Hematopoietic multipotent progenitor cell (in vitro differentiated cells): ENCODE results near the gene TRPV5. TPM values are rescaled to one million over a fixed set of nuclear protein-coding genes. Genes with fewer than 3 reads are reported as not detected.

ENCODE experiments used
- DNase-seq, 3 donors: peaks; one replicate each; pipeline ENCODE4 v3.0.0-alpha.2; 2011 to 2015; ENCODE audit warnings: low read depth in 2 of 3, low spot score in 2 of 3
- total RNA-seq: library from RNA; depleted of rRNA; stranded (reverse); fragments of >200 nt; gene quantifications from one replicate; pipeline ENCODE4 v1.2.3, GENCODE V29; 2012

TRPV5 gene
- total RNA-seq, 1 donor, result under 0.01 TPM

DNA sequence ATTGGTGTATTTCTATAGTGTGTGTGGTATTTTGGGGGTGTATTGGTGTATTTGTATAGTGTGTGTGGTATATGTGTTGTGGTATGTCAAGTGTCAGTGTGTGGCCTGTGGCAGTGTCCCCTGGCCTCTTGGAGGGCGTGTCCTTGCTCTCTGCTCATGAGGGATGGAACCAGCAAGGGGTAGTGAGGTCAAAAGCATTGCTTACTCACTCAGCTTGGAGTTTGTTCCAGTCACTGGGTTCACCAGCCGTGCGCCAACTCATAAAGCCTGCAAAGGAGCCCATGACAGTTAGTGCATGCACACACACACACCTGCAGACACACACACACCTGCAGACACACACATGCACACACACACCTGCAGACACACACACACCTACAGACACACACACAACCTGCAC lies 43.7 kb downstream of the TRPV5 start:
- no peak for DNase-seq

DNA sequence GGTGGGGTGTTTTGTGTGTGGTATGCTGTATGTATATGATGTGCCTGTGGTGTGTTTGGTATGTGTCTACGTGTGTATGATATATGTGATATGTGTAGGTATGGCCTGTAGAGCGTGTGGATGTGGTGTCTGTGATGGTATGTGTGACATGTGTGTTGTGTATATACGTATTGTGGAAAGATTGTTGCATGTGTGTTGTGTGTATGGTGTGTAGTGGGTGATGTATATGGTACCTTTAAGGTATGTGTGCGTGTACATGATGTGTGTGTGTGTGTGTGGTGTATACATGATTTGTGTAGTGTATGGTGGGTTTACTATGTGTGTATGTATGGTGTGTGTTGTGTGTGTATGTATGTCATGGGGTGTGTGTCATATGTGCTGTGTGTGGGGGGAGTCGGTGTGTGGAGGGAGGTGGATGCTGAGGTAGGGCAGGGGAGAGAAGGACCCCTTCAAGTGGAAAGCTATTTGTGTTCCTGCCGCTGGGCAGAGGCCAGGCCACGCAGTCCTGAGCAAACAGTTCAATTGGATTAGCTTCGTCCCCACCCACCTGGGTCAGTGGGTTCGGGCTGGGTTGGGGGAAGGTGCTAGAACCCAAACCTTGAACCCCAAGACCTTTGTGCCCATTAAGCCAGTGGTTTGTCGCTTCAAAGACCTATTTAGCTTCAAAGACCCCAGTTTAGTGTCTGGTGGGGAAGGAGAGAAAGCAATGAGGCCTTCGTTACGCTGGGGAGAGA lies 46.1 kb downstream of the TRPV5 start:
- no peak for DNase-seq

DNA sequence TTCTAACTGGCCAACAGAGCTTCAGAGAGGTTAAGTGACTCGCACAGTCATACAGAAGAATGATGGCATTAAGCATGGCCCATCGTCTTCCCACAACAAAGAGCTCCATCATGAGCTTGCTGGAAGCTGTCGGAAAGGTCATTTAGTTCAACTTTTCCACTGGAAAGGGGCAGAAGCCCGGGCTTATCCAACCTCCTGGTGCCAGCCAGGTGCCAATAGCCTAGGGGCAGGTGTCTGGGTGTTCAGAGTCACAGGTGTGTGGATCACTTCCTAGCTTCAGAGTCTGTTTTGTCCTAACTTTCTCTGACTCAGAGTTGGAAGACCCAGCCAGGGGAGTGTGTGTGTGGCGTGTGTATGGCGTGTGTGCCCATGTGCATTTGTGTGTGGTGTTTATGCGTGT lies 46.7 kb downstream of the TRPV5 start:
- no peak for DNase-seq

DNA sequence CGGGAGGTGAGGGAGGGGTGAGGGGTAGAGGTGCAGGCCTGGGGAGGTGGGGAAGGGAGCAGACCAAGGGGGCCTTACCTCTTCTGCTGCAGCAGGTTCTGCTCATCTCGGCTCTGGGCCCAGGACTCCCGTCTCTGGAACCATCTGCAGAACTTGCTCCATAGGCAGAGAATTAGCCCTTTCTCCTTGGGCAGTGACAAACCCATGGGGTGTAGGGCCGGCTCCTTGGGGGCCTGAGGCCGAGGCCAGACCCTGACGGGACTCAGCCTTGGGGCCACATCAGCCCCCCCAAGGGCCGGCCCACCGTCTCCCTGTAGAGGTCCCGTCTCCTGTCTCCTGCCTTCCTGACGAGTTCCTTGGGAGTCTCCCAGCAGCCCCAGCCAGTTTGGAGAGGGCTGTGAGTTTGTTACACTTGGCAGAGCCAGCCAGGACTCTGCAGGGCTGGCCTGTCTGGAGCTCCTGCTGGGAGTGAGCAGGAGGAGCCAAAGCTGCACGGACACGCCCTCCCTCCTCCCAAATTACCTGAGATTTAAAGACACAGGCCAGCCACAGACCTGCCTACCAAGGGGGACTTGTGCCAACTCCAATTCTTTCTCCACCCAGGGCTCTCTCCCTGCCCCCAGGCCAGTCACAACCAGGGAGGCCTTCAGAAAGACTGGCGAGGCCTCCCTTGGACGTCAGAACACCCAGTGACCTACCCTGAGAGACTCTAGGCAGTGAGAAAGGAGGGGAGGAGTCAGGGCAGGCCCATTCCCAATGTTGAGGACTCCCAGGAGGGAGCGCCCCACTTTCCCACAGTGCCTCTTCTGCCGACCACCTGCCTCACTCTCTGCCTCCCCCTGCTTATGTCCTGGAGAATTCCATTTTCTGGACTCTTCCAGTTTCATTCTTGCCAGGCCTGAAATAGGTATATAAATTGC lies 48.0 kb downstream of the TRPV5 start, which contains the start of gene TRPV6:
TRPV6 (minus strand) TSS at position 435 of the 920 bp plus-strand sequence.
- DNase-seq, result no peak

DNA sequence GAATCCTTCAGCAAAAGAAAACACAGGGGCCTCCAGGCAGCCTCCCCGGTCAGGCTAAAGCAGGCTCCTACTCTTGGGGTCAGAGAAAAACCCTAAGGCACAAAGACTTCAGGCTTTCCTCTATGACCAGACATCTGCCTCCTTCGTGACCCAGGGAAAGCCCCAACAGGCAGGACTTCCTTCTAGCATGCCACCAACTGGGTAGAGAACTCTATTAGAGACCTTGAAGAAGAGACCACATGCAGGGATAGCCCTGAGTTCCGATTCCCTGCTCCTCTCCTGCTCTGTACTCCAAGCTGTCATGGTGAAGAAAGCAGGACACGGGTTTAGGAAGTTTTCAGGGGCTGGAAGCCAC lies 49.3 kb downstream of the TRPV5 start:
- DNase-seq, result no peak

DNA sequence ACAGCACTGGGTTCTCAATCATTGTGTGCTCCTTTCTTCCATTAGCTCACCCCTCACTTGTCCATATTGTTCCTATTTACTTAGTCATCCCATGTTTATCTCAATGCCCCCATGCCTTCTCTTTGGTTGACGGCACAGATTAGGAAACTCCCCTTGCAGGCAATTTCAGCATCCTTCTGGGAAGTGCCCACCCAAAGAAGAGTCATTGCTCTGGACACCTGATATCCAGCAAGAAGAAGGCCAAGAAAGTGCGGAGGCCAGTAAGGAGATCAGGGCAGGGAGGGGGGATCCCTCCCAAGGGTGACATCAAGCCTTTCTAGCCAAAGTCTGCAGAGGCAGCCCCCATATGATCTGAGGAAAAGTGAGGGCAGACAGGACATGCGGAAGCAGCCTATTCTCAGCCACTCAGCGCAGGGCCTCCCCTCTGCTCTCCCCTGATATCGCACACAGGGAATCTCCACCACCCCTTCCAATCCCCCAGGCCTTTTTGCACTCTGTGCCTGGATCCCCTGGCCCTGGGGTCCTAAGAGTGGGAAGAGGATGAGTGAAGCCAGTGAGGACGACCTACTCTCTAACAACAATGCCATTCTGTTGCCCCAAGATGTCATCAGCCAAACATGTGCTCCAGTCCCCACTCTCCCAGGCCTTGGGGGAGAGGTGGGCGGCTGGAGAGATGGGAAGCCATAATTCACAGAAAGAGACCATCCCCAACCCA lies 49.8 kb downstream of the TRPV5 start:
- DNase-seq, result no peak

DNA sequence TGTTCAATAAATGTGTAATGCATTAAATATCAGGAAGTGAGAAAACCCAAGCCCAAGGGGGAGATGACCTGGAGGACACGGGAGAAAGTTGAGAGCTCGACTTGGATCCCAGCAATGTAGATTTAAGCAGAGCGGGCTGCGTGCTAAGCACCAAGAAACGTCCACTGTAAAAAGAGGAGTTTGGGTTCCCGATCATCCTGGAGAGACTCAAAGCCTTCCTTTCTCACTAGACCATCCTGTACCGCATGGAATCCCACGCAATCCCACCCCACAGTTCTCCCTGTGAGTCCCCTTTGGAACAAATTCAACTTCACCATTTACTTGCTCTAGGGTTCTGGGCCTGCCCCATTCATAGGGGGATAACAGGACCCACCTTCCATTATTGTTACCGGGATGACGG lies 50.4 kb downstream of the TRPV5 start:
- no peak for DNase-seq

DNA sequence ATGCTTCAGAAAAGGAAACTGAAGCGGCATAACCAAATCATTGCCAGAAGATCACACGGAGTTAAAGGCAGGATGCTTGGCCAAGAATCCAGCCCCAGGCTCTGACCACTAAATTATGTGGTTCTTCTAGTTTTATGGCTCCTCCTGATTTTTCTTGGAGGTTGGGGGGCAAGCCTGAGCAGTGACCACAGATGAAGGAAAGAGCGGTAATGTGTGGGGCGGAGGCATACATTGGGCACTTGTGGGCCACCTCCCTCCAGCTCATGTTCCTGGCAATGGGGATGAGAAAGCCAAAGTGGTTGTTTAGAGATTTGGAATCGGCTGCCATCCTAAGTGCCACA lies 51.2 kb downstream of the TRPV5 start:
- DNase-seq, result no peak

DNA sequence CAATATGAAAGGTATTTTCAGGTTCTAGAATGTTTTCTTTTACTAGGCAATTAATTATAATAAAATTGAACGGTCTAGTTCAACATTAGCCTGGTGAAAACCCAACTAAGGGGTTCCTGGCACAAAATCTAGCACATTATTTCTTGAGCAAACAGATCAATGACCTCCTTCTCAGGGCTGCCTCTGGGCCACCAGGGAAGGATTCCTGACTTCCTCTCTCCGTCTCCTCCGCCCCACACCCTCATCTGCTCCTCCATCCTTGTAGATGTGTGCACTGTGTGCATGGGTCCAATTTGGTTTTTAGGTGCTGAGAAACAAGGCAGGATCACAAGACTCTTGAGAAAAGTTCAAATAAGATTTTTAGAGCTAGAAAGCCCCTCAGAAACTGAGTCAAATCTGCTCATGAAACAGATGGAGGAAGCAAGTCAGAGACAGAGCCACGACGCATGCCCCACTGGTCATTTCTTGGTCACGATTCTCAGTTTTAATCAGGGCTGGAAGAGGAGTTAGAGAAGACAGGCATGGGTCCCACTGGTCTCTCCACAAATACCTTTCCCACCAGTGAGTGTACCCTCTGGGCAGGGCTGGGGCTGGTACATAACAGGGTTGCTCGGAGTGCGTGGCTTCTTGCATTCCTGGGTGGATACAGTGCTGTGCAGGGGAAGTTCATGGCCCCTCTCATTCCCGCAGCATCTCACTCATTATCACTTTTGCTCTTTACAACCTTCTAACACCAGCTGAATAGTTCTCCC lies 51.8 kb downstream of the TRPV5 start:
- DNase-seq, result no peak

DNA sequence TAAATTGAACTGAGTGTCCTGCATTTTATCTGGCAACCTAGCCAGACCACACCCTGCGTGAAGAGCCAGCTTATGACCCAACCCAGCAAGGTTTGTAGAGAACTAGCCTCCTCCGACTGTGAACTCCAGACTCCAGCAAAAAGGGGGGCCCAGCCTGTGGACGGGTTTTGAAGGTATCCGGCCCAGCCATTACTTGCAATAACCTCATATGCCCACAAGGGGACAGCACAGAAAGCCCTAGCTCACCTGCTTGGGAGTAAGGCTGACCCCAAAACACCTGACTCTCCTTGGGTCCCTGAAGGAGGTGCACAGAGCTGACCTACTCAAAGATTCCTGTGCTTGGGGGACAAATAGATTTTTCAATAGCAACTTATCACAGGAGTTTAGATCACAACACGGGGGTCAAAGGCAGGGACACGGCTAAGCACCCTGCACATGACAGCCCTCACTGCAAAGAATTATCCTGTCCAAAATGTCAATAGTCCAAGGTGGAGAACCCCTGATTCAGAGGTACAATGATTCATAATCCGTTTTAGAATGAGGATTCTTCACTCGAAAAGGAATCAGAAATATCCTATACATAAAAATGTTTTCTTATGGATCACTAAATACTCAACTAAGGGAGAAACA lies 52.6 kb downstream of the TRPV5 start:
- DNase-seq, result peak; percentile 22 to 66 (median 37)

DNA sequence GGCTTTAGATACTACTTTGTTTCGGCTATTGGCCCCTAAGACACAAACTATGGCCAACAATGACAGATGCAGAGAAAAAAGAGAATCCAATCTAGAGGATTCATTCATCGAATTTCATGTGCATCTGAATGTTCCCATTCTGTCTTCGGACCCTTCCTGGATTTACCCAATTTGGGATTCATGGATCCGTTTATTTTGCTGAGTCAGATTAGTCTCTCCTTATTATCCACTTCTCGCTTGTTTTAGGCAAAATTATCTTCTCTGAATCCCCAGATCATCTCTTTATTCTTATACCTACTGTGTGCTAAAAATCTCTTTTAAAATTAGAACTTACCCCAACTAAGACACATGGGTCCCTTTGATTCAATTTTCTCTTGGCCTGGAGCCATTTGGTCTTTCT lies 54.5 kb downstream of the TRPV5 start:
- no peak for DNase-seq

DNA sequence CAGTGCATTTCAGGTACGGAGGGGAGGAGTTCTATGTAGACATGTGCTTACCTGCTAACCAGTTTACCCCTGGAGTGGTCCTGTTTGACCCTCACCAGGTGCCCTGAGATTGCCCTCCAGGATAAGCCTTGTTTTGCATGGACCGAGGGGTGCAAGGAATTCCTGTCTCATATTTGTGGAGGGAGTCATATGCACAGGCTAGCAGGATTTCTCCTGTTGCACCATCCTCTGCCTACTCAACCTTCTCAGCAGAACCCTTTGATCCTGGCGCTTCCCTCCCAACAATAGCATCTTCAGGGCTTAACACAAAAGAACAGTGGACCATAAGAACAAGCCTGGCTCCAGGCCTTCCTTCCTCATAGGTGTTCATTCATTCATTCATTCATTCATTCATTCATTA lies 55.2 kb downstream of the TRPV5 start:
- DNase-seq, result no peak

DNA sequence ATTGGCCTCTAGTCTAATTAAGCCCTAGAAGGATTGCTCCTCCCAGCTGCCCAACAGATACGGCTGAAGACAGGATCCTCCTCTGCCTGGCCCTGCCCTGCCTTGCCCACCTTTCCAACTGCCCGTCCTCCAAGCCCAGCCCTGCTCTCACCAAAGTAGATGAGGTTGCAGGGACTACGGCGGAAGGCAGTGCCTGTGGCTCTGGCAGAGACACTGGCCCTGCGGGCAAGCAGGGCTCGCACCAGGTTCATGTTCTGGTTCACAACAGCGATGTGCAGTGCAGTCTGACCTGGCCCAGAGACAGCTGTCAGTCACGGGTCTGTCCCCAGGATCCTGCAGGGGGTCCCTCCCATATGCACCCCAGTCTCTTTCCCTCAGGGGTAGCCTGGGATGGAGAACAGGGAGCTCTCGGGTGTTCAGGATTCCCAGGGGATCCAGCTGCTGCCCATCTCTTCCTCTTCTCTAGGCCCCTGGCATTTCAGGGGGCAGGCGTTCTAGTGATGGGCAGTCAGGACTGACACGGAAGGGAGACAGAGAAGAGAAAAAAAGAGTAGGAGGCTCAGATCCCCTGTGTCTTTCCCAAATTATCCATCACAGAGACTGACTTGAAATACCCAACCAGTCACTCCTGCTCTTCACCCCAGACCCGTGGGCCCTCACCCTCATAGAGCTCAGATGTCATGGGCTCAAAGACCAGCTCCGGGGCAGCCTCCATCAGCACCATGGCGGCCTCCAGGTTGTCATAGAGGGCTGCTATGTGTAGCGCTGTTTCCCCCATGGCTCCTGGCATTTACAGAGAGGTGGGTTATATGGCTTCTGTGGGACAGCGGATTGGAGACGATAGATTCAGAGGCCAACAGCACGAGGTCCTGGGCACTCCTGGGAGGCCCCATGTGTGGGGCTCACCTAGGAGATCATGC lies 56.3 kb downstream of the TRPV5 start:
- DNase-seq, result no peak

DNA sequence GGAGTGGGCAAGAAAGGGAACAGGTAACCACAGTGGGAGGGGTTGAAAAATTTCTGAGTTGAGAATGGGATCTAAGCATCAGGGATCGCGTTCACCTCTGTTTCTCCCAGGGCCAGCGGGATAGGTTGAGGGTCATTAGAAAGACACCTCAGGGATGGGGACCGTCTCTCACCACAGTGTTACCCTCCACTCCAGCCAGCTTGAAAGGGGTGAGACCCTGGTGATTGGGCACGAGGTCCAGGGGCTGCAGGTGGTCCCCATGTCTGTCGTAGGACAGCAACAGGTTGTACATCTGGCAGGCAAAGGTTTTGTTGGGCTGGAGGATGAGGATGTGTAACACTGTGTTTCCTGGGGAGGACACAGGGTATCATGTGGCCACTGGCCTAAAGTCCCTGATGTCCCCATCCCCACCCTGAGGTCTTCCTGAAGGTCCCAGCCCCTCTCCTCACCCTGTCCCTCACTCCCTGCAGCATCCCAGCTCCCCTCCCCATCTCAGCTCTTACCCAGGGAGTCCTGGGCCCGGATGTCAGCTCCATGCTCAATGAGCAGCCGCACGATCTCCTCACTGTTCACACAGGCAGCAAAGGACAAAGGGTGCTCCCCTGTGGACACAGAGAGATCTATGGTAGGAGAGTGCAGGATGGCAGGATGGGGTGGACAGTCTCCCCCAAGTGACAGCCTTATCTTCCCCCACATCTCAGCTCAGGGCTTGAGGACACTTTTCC lies 57.1 kb downstream of the TRPV5 start:
- no peak for DNase-seq

DNA sequence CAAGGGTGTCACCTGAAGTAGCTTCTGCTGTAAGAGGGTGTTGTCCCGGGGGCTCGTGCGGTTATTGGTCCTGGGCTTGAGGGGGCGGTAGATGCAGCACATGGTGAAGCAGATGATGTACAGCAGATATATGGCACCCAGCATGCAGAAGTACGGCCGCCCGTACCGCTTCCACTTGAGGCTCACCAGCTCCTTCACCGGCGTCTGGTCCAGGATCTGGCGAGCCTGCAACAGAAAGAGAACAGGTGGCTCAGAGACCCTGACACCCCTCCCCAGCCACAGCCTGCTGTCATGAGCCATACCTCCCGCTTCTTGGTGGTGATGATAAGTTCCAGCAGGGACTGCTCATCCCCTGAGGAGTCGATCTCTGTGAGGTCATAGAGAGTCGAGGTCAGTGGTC lies 58.1 kb downstream of the TRPV5 start:
- DNase-seq, result no peak

DNA sequence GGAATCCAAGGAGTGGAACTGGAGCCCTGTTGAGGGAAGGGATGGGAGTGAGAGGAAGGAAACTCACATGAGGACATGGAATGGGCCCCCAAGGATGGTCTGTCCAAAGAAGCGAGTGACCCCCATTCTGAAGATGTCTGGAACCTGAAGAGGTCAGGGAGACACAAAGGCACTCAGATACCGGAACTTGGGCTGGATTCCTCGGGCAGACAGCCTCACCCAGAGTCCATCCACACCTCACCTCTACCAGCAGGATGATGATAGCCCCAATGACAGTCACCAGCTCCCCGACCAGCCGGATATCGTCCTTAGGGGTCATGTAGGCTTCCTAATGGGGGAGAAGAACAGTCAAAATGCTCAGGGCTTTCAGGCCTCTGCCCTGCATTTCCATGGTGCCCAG lies 58.7 kb downstream of the TRPV5 start:
- no peak for DNase-seq

DNA sequence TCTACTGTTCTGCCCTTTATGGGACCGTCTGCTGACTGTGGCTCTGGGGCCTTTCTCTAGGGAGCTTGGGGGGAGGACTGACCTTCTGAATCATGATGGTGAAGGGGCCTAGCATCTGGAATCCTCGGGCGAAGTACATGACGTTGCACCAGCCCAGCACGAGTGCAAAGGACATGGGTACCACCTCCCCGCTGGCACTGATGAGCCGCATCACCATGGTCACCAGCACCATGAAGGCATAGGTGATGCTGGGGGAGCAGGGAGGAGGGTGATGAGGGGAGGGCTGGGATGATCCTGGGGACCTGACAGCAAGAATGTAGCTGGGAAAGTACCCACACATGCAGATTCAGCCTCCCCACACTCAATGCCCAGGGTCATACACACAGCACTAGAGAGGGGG lies 59.1 kb downstream of the TRPV5 start:
- no peak for DNase-seq

DNA sequence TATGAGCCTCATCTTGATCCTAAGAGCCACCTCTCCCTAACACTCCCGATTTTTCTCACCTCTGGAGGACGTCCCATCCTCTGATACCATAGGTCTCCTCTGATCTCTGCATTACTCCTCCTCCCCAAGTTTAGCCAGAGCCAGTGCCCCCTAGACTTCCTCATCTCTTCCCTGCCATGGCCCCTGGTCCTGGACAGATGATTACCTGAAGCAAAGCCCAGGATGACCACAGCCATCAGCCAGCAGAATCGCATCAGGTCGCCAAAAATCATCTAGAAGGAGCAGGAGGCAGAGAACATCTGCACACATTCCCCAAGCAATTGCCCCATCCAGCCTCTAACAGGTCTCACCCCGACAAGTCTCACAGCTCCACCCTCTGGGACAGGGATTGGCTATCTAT lies 59.7 kb downstream of the TRPV5 start:
- DNase-seq, result no peak
